Fibroblast of gingiva (primary cell): ENCODE measurements around the gene GMPPA.

Experiments
- DNase-seq: peaks from one replicate; pipeline ENCODE4 v3.0.0-alpha.2; 2011; ENCODE audit warnings: low read depth

The GMPPA gene

DNA sequence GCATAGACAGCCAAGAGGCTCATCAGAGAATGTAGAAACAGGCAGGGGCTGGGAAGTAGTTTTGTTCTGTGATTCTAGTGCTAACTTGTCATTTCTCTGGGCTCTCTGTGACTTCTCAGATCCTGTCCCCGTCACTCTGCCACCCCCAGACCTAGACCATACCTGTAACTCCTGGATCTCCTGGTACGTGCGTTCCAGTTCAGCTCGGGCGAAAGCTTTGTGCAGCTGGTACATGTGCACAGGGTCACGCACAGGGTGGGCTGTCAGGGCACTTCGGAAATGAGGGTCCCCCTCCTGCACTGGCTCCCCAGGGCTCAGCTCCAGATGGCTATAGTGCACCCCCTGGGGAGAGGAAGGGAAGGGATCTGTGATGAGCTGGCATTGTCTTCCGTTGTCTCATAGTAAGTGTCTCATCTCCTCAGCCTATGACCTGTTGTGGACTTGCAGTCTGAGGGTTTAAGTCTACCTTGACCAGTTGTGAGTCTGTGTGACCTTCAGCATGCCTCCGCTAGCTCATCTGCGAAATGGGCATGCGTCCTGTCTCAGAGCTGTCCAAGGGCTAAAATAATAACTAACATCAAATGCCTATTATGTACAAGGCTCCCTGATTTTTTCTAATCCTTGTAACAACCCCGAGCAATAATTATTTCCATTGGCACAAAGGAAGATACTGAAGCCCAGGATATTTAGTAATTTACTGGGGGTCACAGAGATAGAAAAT lies 42.3 kb downstream of the GMPPA start:
- DNase-seq, result no peak

DNA sequence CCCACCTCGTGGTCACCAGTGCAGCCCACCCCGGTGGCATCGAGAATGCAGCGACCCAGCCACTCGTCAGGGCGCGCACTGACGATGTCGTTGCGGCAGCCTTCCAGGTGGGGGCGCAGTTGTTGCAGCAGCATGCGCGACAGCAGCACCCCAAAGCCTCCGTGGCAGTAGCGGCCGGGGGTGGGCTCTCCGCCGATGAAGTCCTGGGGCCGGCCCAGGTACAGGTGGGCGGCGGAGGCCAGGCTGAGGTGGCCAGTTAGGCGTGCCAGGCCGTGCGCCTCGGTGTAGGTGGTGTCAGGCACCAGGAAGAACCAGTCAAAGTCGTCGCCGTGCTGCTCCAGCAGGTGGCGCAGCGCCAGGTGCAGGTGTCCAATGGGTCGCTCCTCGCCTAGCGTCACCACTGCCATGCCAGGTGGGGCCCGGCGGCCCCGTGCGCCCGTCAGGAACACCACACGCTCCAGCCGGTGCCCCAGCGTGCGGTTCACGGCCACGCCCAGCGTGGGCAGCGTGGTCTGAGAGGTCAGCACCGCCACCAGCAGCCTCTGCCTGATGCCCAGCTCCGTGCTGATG lies 43.0 kb downstream of the GMPPA start:
- peak; percentile 24 for DNase-seq

DNA sequence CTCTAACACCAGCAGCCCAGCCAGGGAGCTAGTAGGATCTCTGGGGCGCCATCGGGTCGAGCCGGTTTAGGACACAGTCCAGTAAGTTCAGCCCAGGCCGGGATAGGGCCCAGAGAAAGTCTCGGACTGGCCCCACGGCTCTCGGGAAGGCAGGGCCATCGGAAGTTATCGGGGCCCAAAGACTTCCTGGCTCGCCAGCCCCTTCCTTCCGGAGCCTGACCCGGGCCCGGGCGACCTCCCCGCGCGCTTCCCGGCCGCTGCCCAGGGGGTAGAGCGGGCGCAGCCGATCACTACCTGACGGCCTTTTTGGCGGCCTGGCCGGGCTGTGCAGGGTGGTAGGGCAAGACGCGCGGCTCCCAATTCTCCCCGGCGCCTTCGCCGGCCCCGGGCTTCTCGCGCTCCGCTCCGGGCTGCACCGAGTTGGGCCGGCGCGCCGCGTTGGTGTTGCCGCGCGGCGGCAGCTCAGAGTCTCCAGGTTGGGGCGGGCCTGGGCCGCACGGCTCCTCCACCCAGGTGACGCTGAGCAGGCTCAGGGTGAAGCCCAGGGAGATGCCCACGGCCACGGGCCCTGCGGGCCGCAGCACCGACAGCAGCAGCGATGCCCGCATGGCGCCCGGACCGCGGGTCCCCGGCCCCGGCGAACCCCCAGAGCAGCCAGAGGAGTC lies 44.4 kb downstream of the GMPPA start:
- DNase-seq, result peak; percentile 22

DNA sequence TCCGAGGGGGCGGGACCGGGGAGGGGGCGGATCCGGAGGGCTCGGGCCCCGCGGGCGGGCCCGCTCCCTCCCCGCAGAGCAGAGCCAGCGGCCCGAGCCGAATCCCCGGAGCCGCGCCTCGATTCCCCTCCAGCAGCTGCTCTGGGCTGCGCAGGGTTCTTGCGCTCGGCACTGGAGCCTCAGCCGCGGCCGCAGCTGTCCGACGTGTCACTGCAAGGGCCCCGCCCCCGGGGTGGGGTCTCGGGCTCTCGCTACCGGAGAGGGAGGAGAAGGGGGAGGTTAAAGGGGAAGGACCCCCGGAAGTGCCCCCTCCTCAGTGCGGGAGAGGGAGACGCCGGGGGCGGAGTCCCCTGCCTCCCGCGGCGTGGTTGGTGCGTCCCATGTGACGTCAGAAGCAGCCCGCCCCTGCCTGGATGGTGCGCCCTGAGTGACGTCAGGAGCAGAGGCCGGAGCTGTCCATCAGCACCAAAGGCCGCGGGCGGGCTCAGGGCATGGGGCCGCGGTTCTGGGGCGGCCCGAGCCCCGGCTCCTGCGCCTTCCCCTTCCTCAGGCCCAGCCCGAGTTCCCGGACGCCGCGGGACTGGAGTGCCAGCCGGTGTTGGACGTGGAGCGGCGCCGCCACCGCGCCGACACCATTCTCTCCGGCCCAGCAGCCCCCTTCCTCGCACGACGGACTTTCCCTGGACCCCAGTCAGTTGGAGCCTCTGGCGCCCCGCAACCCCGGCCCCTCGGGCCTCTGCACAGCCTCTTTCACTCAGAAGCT lies 45.1 kb downstream of the GMPPA start, which contains the start of the genes CHPF and TMEM198:
TSS of gene CHPF (minus strand) at position 214 of the 763 bp plus-strand sequence. CDS start 271 bp downstream, outside the sequence.
TSS of gene TMEM198 (plus strand) at position 433 of the 763 bp plus-strand sequence. CDS start 700 bp downstream, outside the sequence.
- peak; percentile 99 for DNase-seq

DNA sequence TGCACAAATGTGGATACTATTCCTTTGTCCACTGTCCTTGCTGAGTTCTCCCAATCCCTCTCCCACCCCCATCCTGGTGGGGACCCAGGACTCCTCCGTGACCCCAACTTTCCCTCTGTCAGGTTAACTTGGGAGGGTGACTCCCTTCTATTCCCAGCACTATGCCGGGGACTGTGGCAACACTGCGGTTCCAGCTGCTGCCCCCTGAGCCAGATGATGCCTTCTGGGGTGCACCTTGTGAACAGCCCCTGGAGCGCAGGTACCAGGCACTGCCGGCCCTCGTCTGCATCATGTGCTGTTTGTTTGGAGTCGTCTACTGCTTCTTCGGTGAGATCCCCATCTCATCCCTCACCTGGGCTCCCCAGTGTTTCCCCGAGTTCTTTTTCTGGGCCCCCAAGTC lies 45.9 kb downstream of the GMPPA start:
- DNase-seq, result no peak

DNA sequence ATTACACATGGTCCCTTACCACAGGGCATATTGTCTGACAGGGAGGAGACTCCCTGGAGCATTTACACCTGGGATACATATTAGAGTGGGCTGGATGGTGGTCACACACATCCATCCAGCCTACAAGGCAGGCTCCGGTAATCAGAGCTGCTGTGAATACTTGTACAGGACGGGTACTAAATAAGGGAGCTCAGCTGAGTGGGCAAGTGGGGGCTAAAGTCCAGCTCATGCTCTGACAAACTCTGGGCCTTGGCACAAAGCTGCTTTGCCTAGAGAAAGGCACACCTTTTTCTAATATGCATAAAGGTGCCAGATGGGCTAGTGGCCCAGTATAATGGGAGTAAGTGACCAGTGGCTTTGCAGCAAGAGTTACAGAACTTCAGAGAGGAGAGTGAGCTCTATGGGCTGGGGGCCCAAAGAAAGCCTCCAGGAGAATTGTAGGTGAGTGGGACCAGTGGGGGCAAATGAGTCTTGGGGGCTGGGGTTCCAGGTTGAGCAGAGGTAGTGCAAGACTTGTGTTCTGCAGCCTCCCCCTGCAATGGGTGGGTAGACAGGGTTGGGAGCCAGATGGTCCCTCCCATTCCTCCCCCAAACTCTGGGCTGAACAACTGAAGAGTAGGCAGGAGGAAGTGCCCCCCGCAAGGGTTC lies 46.7 kb downstream of the GMPPA start:
- no peak for DNase-seq

DNA sequence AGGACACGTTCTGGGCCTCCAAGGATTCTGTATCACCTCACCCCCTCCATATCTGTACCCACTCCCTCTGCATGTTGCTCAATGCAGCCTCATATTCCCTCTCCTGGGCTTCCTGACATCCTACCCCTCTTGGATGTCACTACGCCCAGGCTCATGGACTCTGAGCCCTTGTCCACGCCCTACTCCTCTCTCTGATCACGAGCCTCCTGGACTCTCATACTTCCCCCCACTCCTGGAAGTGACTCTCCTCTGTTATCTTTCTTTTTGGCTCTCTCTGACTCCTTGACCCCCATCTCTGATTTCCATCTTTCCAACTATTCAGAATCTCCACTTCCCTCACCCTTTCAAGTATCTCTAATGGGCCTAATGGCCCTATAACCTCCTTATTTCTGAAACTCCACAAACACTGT lies 47.3 kb downstream of the GMPPA start:
- no peak for DNase-seq

DNA sequence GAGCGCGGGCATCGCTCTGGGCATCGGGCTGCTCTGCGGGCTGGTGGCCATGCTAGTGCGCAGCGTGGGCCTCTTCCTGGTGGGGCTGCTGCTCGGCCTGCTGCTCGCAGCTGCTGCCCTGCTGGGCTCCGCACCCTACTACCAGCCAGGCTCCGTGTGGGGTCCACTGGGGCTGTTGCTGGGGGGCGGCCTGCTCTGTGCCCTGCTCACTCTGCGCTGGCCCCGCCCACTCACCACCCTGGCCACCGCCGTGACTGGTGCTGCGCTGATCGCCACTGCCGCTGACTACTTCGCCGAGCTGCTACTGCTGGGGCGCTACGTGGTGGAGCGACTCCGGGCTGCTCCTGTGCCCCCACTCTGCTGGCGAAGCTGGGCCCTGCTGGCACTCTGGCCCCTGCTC lies 48.9 kb downstream of the GMPPA start:
- DNase-seq, result no peak

DNA sequence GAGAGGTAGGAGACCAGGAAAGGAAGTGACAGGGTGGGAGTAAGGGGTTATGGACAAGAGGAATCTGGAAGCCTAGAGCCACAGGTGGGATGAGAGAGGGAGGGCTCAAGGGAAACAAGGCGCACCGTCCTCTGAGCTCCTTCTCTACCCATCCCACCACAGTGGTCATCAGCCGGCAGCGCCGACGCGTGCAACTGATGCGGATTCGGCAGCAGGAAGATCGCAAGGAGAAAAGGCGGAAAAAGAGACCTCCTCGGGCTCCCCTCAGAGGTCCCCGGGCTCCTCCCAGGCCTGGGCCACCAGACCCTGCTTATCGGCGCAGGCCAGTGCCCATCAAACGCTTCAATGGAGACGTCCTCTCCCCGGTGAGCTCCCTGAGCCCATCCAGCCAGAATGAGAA lies 50.3 kb downstream of the GMPPA start:
- no peak for DNase-seq

DNA sequence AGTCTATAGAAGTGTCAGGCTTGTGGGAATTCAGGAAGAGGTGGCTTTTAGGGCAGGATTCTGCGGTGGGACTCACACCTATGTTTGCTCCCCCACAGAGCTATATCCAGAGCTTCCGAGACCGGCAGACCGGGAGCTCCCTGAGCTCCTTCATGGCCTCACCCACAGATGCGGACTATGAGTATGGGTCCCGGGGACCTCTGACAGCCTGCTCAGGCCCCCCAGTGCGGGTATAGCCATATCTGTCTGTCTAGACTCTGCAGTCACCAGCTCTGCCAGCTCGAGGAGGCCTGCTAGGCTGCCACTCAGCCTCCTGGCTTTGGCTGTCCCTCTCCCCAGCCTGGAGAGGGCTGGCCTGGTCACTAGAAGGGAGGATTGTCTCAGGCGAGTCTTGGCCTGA lies 50.9 kb downstream of the GMPPA start:
- DNase-seq, result no peak

DNA sequence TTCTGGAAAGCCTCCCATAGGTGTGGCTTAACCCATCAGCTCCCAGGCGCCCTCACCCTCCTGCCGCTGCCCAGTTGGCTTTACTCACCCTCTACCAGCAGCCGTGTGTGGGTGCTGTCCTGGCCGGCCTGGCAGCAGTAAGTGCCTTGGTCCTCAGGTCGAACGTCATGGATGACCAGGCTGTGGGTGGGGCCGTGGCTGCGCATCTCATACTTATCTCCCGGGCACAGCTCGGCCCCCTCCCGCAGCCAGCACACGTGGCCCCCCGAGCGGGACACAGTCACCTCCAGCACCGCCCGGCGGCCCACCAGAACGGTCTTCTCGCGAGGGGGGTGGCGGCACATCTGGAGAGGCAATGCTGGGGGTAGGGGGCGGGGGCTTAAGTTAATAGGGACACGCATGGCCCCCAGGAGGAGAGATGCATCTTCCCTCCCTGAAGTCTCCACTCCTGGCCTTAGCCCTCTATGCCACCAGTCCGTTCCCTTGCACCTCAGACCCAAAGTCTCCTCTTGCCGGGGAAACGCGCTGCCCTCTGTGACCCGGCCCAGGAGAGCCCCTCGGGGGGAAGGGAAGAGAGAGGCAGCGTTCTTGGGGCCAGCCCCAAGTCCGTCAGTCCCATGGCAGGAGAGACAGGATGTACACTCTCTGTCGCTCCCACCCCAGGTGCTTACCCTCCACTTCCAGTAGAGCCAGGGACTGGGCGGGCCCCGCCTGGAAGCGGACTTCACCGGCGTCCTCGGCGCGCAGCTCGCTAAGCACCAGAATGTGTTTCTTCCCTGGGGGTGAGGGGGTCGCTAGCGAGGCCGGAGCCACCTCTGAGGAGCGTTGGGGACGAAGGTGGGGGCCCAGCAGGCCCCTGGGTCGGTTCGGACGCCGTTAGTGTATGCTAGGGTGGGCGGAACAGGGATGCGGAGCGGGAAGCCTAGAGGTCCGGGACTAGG lies 53.0 kb downstream of the GMPPA start:
- peak; percentile 14 for DNase-seq

DNA sequence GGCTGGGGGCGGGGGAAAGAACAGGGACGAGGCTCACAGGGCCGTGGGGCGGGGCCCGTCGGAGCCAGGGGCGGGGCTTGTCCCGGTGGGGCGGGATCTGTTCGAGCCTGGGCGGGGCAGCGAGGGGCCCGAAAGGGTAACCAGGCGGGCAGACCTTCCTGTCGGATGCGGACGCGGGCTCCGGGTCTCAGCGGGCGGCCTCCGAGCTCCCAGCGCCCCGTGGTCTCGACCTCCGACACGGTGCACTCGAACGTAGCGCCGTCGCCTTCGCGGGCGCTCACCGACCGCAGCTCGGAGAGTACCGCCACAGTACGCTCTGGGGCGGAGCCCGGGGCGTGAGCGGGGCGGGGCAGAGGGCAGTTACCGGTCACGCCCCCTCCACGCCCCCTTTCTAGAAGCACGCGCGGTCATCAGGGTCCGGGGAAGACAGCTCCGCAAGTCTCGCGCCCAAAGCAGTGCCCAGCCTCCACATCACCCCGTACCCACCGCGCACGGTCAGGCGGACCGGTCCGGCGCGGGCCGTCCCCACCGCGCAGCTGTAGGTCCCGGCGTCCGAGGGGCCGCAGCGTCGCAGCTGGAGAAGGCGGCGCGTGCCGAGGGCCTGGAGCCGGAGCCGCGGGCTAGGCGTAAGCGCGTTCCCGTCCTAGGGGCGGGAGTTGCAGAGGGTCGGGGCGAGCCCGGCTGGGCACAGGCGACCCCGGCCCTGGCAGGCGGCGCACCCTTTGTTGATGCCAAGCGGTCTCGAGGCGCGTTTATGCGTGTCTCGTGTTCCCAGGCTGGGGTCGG lies 53.9 kb downstream of the GMPPA start:
- DNase-seq, result peak; percentile 68

DNA sequence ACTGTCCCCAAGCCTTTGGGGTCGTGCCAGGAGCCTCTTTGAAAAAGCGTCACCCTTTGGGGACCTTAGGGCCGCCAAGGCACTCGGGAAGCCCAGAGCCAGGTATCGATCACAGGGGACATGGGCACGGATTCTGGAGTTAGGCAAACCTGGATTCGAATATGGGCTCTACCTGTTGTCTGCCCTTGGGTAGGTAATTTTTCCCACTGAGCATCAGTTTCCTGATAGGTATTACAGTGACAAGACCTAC lies 54.4 kb downstream of the GMPPA start:
- no peak for DNase-seq

DNA sequence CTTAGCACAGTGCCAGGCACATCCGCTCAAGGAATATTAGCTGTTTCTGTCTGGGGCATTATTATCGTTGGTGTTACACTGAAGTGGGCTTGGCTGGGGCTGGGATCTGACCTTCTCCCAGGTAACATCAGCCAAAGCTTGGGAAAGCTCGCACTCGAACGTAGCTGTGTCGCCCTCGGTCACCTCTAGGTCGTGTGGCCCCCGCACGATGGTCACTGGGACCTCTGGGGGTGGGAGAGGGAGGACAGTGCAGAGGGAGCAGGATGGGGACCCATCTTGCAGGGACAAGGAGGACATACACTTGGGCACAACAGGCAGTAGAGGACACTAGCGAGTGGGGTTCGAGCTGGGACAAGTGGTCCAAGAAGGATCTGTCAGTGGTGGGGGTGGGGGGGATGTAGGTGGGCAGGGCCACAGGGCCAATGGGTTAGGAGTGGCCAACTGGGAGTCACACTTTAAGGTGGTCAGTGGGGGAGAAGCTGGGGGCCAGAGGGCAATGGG lies 54.8 kb downstream of the GMPPA start:
- DNase-seq, result no peak

DNA sequence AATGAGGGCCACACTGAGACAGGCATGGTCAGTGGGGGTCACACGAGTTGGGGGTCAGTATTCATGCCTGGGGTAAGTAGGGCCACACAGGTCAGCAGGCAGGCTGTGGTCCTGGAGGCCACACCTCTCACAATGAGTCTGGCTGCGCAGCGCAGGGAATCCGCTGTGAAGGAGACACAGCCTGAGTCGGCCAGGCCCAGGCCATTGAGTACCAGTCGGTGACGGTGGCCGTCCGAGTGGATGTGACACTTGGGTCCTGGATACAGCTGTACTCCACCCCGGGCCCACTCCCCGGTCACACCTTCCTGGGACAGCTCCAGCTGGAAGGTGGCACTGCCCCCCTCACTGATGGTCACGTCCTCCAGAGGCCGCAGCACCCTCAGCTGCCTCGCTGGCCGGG lies 55.7 kb downstream of the GMPPA start:
- DNase-seq, result no peak

DNA sequence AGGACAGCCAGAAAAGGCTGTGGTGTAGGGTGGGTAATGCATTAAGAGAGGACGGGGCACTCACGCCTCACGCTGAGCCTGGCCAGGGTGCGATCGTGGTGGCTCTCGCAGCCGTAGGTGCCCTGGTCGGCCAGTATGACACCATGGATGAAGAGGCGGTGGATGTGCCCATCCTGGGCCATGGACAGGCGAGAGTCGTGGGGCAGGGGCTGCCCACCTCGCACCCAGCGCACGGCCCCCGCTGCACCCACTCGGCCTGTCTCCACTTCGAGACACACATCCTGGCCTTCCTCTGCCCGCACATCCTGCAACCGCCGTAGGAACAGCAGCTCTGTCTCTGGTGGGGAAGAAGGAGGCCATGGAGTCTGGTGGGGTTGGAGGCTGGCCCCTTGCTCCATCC lies 57.3 kb downstream of the GMPPA start:
- no peak for DNase-seq

DNA sequence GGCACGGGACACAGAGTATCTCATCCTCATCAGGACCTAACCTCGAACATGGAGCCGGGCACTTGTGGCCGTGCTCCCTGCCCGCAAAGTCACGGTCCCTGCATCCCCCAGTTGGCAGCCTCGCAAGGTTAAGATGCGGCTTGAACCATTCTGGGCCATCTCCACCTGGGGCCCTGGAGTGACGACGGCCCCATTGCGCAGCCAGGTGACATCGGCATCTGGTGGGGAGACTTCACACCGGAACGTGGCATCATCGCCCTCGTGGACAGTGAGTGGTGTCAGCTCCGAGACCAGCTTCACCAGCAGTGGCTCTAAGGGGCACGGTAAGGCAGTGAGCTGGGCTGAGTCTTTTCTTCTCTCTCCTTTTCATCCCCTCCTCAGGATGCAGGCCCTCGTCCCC lies 57.7 kb downstream of the GMPPA start:
- DNase-seq, result no peak
